GM21381 (cell line): Measurements from ENCODE around the gene RASSF10.

ENCODE experiments used
- ATAC-seq: cut with Tn5 transposase; IDR thresholded peaks from one replicate; pipeline ENCODE4 v1.9.1; 2021; ENCODE audit warnings: mild to moderate bottlenecking, moderate library complexity; ENCODE audit not compliant: unreplicated experiment

The RASSF10 gene

GRCh38 chr11:13053255-13053917 lies 44.3 kb downstream of the RASSF10 start:
- no peak for ATAC-seq

GRCh38 chr11:13054278-13054677 lies 45.2 kb downstream of the RASSF10 start:
- no peak for ATAC-seq

- ATAC-seq, result no peak
Observed at GRCh38 chr11:13055200-13055599, 46.1 kb downstream of the RASSF10 start.

GRCh38 chr11:13061294-13061990 lies 52.3 kb downstream of the RASSF10 start:
- ATAC-seq, result no peak
